Measurements from ENCODE around the gene NT5DC4. TPM values are rescaled to one million over a fixed set of nuclear protein-coding genes. Genes with fewer than 3 reads are reported as not detected.

Gene NT5DC4
- total RNA-seq, 1 donor from 2014 or later, result not detected

GRCh38 chr2:112750560-112750843 is 29.7 kb downstream of the NT5DC4 start:
- TF ChIP-seq EZH2 (IDR thresholded peaks at IDR 0.05) (no peak), EZH2phosphoT487 (IDR thresholded peaks at IDR 0.05) (no peak), CTCF (IDR thresholded peaks at IDR 0.05) (no peak)
- peaks cover 27% of the 10 kb centered on the region for H3K79me2 ChIP-seq (ENCODE audit: low read depth)
- peaks cover 9% of the 10 kb centered on the region for H3K4me1 Mint-ChIP-seq
- H3K4me2 ChIP-seq, result no peak overlapping the region
- H4K20me1 ChIP-seq (ENCODE audit: low read depth), result peaks cover 9% of the 10 kb centered on the region
- no peak overlapping the region for H3K27ac Mint-ChIP-seq
- peaks cover 9% of the 10 kb centered on the region for H3F3A ChIP-seq (ENCODE audit: low read depth)
- no peak overlapping the region for H3K27ac ChIP-seq
- no peaks in the 10 kb centered on the region for H3K27me3 ChIP-seq
- no peaks in the 10 kb centered on the region for H3K9me3 ChIP-seq (ENCODE audit: low read depth)
- no peak overlapping the region for H3K9ac ChIP-seq
- H3K27me3 Mint-ChIP-seq (ENCODE audit: insufficient read depth, low read depth), result no peaks in the 10 kb centered on the region
- peaks cover 28% of the 10 kb centered on the region for H3K36me3 Mint-ChIP-seq
- H3K4me1 ChIP-seq, result no peaks in the 10 kb centered on the region
- no peak overlapping the region for H2AFZ ChIP-seq (replicated peaks)
- no peaks in the 10 kb centered on the region for H3K9me3 Mint-ChIP-seq
- peaks cover 11% of the 10 kb centered on the region for H3K36me3 ChIP-seq
- no peak overlapping the region for H3K4me3 Mint-ChIP-seq
- H3K4me3 ChIP-seq, result no peak overlapping the region
- no peak for DNase-seq (ENCODE audit: low spot score)

- Histone ChIP-seq H3K4me1 (no peaks in the 10 kb centered on the region), H3K27me3 (no peaks in the 10 kb centered on the region), H3K27ac (no peak overlapping the region), H3K36me3 (peaks cover 17% of the 10 kb centered on the region), H2AFZ (replicated peaks) (no peak overlapping the region), H3F3A (ENCODE audit: low read depth) (peaks cover 9% of the 10 kb centered on the region), H3K9me3 (ENCODE audit: low read depth) (no peaks in the 10 kb centered on the region), H3K4me2 (no peak overlapping the region), H3K9ac (no peak overlapping the region), H3K4me3 (no peak overlapping the region), H3K79me2 (ENCODE audit: low read depth) (peaks cover 27% of the 10 kb centered on the region), H4K20me1 (ENCODE audit: low read depth) (peaks cover 9% of the 10 kb centered on the region)
- peaks cover 31% of the 10 kb centered on the region for H3K36me3 Mint-ChIP-seq
- DNase-seq (ENCODE audit: low spot score), result no peak
- no peaks in the 10 kb centered on the region for H3K9me3 Mint-ChIP-seq
- H3K27ac Mint-ChIP-seq, result no peak overlapping the region
- peaks cover 9% of the 10 kb centered on the region for H3K4me1 Mint-ChIP-seq
- TF ChIP-seq EZH2phosphoT487 (IDR thresholded peaks at IDR 0.05) (no peak), EZH2 (IDR thresholded peaks at IDR 0.05) (no peak), CTCF (IDR thresholded peaks at IDR 0.05) (no peak)
- no peak overlapping the region for H3K4me3 Mint-ChIP-seq
- no peaks in the 10 kb centered on the region for H3K27me3 Mint-ChIP-seq (ENCODE audit: insufficient read depth, low read depth)
Measured at GRCh38 chr2:112751451-112752197, 30.8 kb downstream of the NT5DC4 start.

- no peak overlapping the region for H3K4me2 ChIP-seq
Measured at GRCh38 chr2:112752667-112753066, 31.8 kb downstream of the NT5DC4 start.

More at GRCh38 chr2:112752667-112753066, 31.8 kb downstream of the NT5DC4 start:
- TF ChIP-seq EZH2 (IDR thresholded peaks at IDR 0.05) (no peak), CTCF (IDR thresholded peaks at IDR 0.05) (no peak), EZH2phosphoT487 (IDR thresholded peaks at IDR 0.05) (no peak)
- Histone ChIP-seq H2AFZ (replicated peaks) (no peak overlapping the region), H3K4me3 (no peak overlapping the region), H3F3A (ENCODE audit: low read depth) (peaks cover 9% of the 10 kb centered on the region), H3K9ac (no peak overlapping the region), H3K4me1 (no peaks in the 10 kb centered on the region), H3K27me3 (no peaks in the 10 kb centered on the region), H4K20me1 (ENCODE audit: low read depth) (peaks cover 9% of the 10 kb centered on the region), H3K9me3 (ENCODE audit: low read depth) (no peaks in the 10 kb centered on the region), H3K36me3 (peaks cover 18% of the 10 kb centered on the region), H3K27ac (no peak overlapping the region), H3K79me2 (ENCODE audit: low read depth) (peaks cover 24% of the 10 kb centered on the region)
- Mint-ChIP-seq H3K4me1 (peaks cover 9% of the 10 kb centered on the region), H3K36me3 (peaks cover 34% of the 10 kb centered on the region), H3K9me3 (no peaks in the 10 kb centered on the region), H3K27ac (no peak overlapping the region), H3K27me3 (ENCODE audit: insufficient read depth, low read depth) (no peaks in the 10 kb centered on the region), H3K4me3 (no peak overlapping the region)
- no peak for DNase-seq (ENCODE audit: low spot score)

Data from neural progenitor cell (in vitro differentiated cells).